B cell (primary cell): ENCODE results near the gene ELOVL6. TPM values are rescaled to one million over a fixed set of nuclear protein-coding genes. Genes with fewer than 3 reads are reported as not detected.
"Not testable (repeated sequence)": the region's sequence is repeated elsewhere in the genome, so short reads cannot be mapped to it uniquely, and the experiment has no call there.

Experiments used
- ATAC-seq: fragments of 200-7000 bp; cut with Tn5 transposase; one replicate; pipeline ENCODE4 v1.10.0; 2021; ENCODE audit warnings: low read depth, mild to moderate bottlenecking, moderate number of reproducible peaks, moderate library complexity
- CTCF ChIA-PET: fragments of 350-600 bp; sonication (Branson Sonifier 250); formaldehyde crosslinking; loops from one replicate; lab custom pipeline; 2021; ENCODE audit warnings: antibody characterized with exemption, inconsistent platforms; lab: Charles Lee
- POLR2A ChIA-PET: fragments of 350-600 bp; sonication (Branson Sonifier 250); formaldehyde crosslinking; loops from one replicate; lab custom pipeline; 2021; ENCODE audit warnings: antibody characterized with exemption; lab: Charles Lee
- DNase-seq: peaks from one replicate; pipeline ENCODE4 v3.0.0; 2013
- H2AFZ ChIP-seq: 2 replicates; pipeline ENCODE4 v1.6.1; 2012; ENCODE audit warnings: mild to moderate bottlenecking, low read depth, low read length; ENCODE audit not compliant: insufficient read depth, poor library complexity, severe bottlenecking
- H3K27ac ChIP-seq, 2 donors: 1 replicate in 1 of 2; 2 replicates in 1 of 2; pipeline ENCODE4 v1.5.1; 2012 to 2013; ENCODE audit warnings: low read length in 2 of 2, mild to moderate bottlenecking in 2 of 2, moderate library complexity in 1 of 2
- H3K27me3 ChIP-seq, 4 experiments: fragments of 200-600 bp in 1 of 4; sonication (generic) in 1 of 4; replicated peaks in 1 of 4; 1 replicate in 2 of 4; 2 replicates in 2 of 4; pipeline versions ENCODE4 v1.6.1 to v1.7.0; 2013 to 2016; ENCODE audit warnings: low read length in 3 of 4, mild to moderate bottlenecking in 2 of 4, mixed read lengths in 1 of 4, moderate library complexity in 1 of 4; ENCODE audit not compliant: insufficient read depth in 4 of 4, control insufficient read depth in 3 of 4; ENCODE audit errors: control extremely low read depth in 1 of 4
- H3K36me3 ChIP-seq, 2 experiments: replicated peaks in 1 of 2; 1 replicate in 1 of 2; 2 replicates in 1 of 2; pipeline versions ENCODE4 v1.6.1 to v1.7.1; 2013; ENCODE audit warnings: low read length in 1 of 2; ENCODE audit not compliant: insufficient read depth in 2 of 2, control insufficient read depth in 1 of 2; ENCODE audit errors: control extremely low read depth in 1 of 2, extremely low read depth in 1 of 2
- H3K4me1 ChIP-seq, 2 donors: fragments of 200-600 bp in 1 of 2; sonication (generic) in 1 of 2; 1 replicate in 1 of 2; 2 replicates in 1 of 2; pipeline versions ENCODE4 v1.5.1 to v1.6.1; 2013 to 2017; ENCODE audit warnings: low read length in 2 of 2; ENCODE audit not compliant: control insufficient read depth in 2 of 2, insufficient read depth in 2 of 2
- H3K4me2 ChIP-seq: replicated peaks from 2 replicates; pipeline ENCODE3; 2012; ENCODE audit warnings: mild to moderate bottlenecking, low read depth, low read length; ENCODE audit not compliant: poor library complexity, severe bottlenecking
- H3K4me3 ChIP-seq, 5 experiments: fragments of 200-600 bp in 1 of 5; sonication (generic) in 1 of 5; 1 replicate in 3 of 5; 2 replicates in 2 of 5; pipeline versions ENCODE4 v1.5.1 to v1.7.0; 2011 to 2016; ENCODE audit warnings: low read length in 4 of 5, mild to moderate bottlenecking in 4 of 5, low read depth in 2 of 5, control low read depth in 1 of 5, moderate library complexity in 1 of 5; ENCODE audit not compliant: insufficient read depth in 1 of 5; ENCODE audit errors: control extremely low read depth in 1 of 5, extremely low read depth in 1 of 5
- H3K79me2 ChIP-seq: fragments of 200-600 bp; sonication (generic); one replicate; pipeline ENCODE4 v1.6.0; 2016; ENCODE audit warnings: low read length; ENCODE audit not compliant: control insufficient read depth, insufficient read depth
- H3K9ac ChIP-seq: fragments of 200-600 bp; sonication (generic); 2 replicates; pipeline ENCODE4 v1.6.1; 2017; ENCODE audit warnings: mild to moderate bottlenecking, low read length, moderate library complexity
- H3K9me3 ChIP-seq, 3 donors: one replicate each; pipeline versions ENCODE4 v1.6.1 to v1.7.1; 2013; ENCODE audit warnings: low read length in 2 of 3; ENCODE audit not compliant: control insufficient read depth in 2 of 3, insufficient read depth in 1 of 3; ENCODE audit errors: control extremely low read depth in 1 of 3
- H4K20me1 ChIP-seq: 2 replicates; pipeline ENCODE4 v1.6.0; 2012; ENCODE audit warnings: mild to moderate bottlenecking, low read length; ENCODE audit not compliant: insufficient read depth, control insufficient read depth, poor library complexity, severe bottlenecking
- H3K27ac Mint-ChIP-seq: one replicate; pipeline ENCODE4 v1.8.0; 2021; ENCODE audit warnings: mixed read lengths
- H3K27me3 Mint-ChIP-seq: one replicate; pipeline ENCODE4 v1.8.0; 2021; ENCODE audit warnings: mixed read lengths
- H3K4me1 Mint-ChIP-seq: one replicate; pipeline ENCODE4 v1.8.0; 2021; ENCODE audit warnings: mixed read lengths
- H3K4me3 Mint-ChIP-seq: one replicate; pipeline ENCODE4 v1.8.0; 2021; ENCODE audit warnings: mixed read lengths
- H3K9me3 Mint-ChIP-seq: one replicate; pipeline ENCODE4 v1.8.0; 2022; ENCODE audit warnings: mixed read lengths; ENCODE audit not compliant: insufficient read depth
- EZH2 ChIP-seq: IDR thresholded peaks from 2 replicates; pipeline ENCODE4 v1.6.1; 2012; ENCODE audit warnings: borderline replicate concordance, low read depth, mild to moderate bottlenecking, moderate library complexity, low read length; ENCODE audit not compliant: insufficient read depth, poor library complexity, severe bottlenecking
- WGBS: methylation state at CpG from one replicate; pipeline ENCODE4 v1.1.5; 2013; ENCODE audit warnings: missing lambda C conversion rate; ENCODE audit not compliant: insufficient coverage; 5-methylcytosine and 5-hydroxymethylcytosine counted together
- intact Hi-C: fragments of 100-400 bp; cut with micrococcal nuclease; formaldehyde crosslinking; loops from one replicate; pipeline ENCODE4 v1.10.0; 2022
- polyA plus RNA-seq: library from polyadenylated mRNA; depleted of rRNA; stranded (reverse); fragments of >200 nt; gene quantifications from 2 replicates; pipeline ENCODE4 v1.2.3, GENCODE V29; 2012
- total RNA-seq, 2 donors: library from RNA; stranded (reverse); fragments of 120-200 nt in 1 of 2; gene quantifications; 1 replicate in 1 of 2; 2 replicates in 1 of 2; pipeline versions ENCODE4 v1.2.3 to v1.2.4, GENCODE V29; 2013 to 2022
- TF ChIP-seq, protein P1 (sequence below): fragments of 200-600 bp; IDR thresholded peaks from one replicate; pipeline ENCODE4 v1.8.0; 2022; ENCODE audit warnings: antibody characterized with exemption, mild to moderate bottlenecking

Gene ELOVL6
- total and polyA plus RNA-seq, 2 donors (not counting 1 experiment from before 2014, with no cell fraction given) = 0.10 to 0.22 TPM

DNA sequence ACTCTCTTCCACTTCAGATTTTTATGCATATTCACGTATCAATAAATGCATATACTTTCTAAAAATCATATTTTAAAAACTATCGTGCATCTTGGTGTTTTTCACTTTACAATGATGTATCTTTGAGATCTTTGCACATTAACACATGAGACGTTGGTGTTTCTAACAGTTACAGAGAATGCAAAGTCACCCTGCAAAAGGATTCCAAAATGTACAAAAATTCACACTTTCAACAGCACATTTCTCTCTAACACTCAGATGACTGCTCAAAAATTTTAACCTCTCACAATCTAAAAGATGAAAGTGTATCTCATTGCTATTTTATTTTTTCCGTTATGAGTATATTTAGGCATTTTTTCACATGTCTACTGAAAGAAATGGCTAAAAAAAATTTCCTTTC, 38.9 kb downstream of the ELOVL6 start:
- Histone ChIP-seq H2AFZ (no peak overlapping the region), H3K27me3 (no peaks in the 10 kb centered on the region), H3K27ac (no peak overlapping the region), H3K9me3 (no peaks in the 10 kb centered on the region), H3K4me1 (no peaks in the 10 kb centered on the region), H3K36me3 (no peaks in the 10 kb centered on the region), H3K79me2 (no peaks in the 10 kb centered on the region), H4K20me1 (no peaks in the 10 kb centered on the region), H3K9ac (no peak overlapping the region), H3K4me3 (no peak overlapping the region), H3K4me2 (no peak overlapping the region)
- Mint-ChIP-seq H3K9me3 (no peaks in the 10 kb centered on the region), H3K4me3 (no peak overlapping the region), H3K27me3 (no peaks in the 10 kb centered on the region), H3K4me1 (no peaks in the 10 kb centered on the region), H3K27ac (no peak overlapping the region)
- no CpG with 5 or more reads among the region's 4 CpGs for WGBS
- intact Hi-C loops = no loop called here
- POLR2A ChIA-PET = no interaction called here
- ATAC-seq (no peak), DNase-seq (no peak)
- TF ChIP-seq, protein P1, sequence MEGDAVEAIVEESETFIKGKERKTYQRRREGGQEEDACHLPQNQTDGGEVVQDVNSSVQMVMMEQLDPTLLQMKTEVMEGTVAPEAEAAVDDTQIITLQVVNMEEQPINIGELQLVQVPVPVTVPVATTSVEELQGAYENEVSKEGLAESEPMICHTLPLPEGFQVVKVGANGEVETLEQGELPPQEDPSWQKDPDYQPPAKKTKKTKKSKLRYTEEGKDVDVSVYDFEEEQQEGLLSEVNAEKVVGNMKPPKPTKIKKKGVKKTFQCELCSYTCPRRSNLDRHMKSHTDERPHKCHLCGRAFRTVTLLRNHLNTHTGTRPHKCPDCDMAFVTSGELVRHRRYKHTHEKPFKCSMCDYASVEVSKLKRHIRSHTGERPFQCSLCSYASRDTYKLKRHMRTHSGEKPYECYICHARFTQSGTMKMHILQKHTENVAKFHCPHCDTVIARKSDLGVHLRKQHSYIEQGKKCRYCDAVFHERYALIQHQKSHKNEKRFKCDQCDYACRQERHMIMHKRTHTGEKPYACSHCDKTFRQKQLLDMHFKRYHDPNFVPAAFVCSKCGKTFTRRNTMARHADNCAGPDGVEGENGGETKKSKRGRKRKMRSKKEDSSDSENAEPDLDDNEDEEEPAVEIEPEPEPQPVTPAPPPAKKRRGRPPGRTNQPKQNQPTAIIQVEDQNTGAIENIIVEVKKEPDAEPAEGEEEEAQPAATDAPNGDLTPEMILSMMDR = no peak
- TF ChIP-seq EZH2 = no peak
- CTCF ChIA-PET = no interaction called here

DNA sequence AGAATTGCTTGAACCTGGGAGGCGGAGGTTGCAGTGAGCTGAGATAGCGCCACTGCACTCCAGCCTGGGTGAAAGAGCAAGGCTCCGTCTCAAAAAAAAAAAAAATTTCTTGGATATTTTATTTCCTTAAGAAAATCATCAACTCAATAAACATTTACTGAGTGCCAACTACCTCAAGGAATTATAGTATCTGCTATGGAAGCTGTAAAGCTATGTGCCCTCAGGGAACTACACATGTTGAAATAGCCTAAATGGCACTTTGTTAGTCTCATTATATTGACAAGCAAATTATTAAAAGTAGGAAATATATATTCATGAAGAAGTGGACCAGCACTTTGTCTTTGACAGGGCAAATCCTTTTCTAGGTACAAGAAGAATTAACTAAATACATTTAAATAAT, 40.8 kb downstream of the ELOVL6 start:
- CTCF ChIA-PET = no interaction called here
- Mint-ChIP-seq H3K27ac (no peak overlapping the region), H3K9me3 (no peaks in the 10 kb centered on the region), H3K27me3 (no peaks in the 10 kb centered on the region), H3K4me3 (no peak overlapping the region), H3K4me1 (no peaks in the 10 kb centered on the region)
- POLR2A ChIA-PET = no interaction called here
- Histone ChIP-seq H2AFZ (no peak overlapping the region), H3K4me1 (no peaks in the 10 kb centered on the region), H3K4me2 (no peak overlapping the region), H3K4me3 (no peak overlapping the region), H3K9me3 (no peaks in the 10 kb centered on the region), H3K79me2 (no peaks in the 10 kb centered on the region), H3K9ac (no peak overlapping the region), H3K27ac (no peak overlapping the region), H3K36me3 (no peaks in the 10 kb centered on the region), H4K20me1 (no peaks in the 10 kb centered on the region), H3K27me3 (no peaks in the 10 kb centered on the region)
- no peak for TF ChIP-seq EZH2
- TF ChIP-seq, protein P1 = no peak
- intact Hi-C loops = no loop called here
- no peak for ATAC-seq
- 100% methylated on average over 1 of the region's 3 CpGs for WGBS
- no peak for DNase-seq

DNA sequence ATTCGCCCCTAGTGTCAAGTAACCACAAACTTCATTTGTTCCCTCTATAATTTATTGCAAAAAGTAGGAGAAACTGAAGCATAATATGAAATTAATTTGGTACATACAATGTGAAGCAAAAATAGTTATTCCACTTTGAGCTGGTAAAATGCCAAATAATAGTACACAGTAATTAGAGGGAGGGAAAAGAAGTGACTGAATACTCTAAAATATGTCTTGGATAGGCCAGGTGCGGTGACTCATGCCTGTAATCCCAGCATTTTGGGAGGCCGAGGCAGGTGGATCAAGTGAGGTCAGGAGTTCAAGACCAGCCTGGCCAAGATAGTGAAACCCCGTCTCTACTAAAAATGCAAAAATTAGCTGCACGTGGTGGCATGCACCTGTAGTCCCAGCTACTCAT, 41.2 kb downstream of the ELOVL6 start:
- H3K4me3 Mint-ChIP-seq = not testable (repeated sequence)
- WGBS = 93% methylated on average over 4 of the region's 5 CpGs

More for the DNA sequence above, 41.2 kb downstream of the ELOVL6 start:
- H3K4me1 ChIP-seq, H3K27me3 ChIP-seq, H3K27me3 Mint-ChIP-seq, H3K36me3 ChIP-seq, ATAC-seq, CTCF ChIA-PET, H4K20me1 ChIP-seq, H3K4me1 Mint-ChIP-seq, H3K79me2 ChIP-seq, H3K27ac Mint-ChIP-seq, POLR2A ChIA-PET, H3K4me3 ChIP-seq, DNase-seq, H3K9me3 ChIP-seq, H3K4me2 ChIP-seq, H2AFZ ChIP-seq, H3K27ac ChIP-seq, H3K9ac ChIP-seq, H3K9me3 Mint-ChIP-seq, intact Hi-C loops: not testable (repeated sequence)
